ENCODE results near the gene ANKRD39. TPM values are rescaled to one million over a fixed set of nuclear protein-coding genes. Genes with fewer than 3 reads are reported as not detected.

ANKRD39 gene
- total and polyA plus RNA-seq, 9 of the 15 experiments (the other 6 are each of a cell fraction or from before 2014, with no cell fraction given), result 8.2 to 33.1 (median 23.8) TPM

DNA sequence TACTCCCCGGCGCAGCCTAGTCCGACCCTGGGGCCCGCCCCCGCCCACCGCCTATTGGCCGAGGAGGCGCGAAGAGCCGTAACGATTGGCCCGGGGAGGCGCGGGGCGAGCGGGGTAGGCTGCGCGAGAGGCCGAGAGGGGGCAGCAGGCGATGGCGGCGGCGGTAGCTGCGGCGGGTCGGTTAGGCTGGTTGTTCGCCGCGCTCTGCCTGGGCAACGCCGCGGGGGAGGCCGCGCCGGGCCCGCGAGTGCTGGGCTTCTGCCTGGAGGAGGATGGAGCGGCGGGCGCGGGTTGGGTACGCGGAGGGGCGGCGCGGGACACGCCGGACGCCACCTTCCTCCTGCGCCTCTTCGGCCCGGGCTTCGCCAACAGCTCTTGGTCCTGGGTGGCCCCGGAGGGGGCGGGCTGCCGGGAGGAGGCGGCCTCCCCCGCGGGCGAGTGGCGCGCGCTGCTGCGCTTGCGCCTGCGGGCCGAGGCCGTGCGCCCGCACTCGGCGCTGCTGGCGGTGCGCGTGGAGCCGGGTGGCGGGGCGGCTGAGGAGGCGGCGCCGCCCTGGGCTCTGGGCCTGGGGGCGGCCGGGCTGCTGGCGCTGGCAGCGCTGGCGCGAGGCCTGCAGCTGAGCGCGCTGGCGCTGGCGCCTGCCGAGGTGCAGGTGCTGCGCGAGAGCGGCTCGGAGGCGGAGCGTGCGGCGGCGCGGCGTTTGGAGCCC, 41.5 kb downstream of the ANKRD39 start, which contains the start of gene CNNM3:
Gene CNNM3, plus strand, starts transcription at position 142 of the 709 bp plus-strand sequence. Its CDS starts 10 bp downstream, at position 152.
- no TSS peak for BruUV-seq (replicated peaks)
- H3K79me2 ChIP-seq (ENCODE audit: control insufficient read depth, insufficient read depth, low read length), result peaks cover 44% of the 10 kb centered on the region
- H3K9me1 ChIP-seq (ENCODE audit: control insufficient read depth, insufficient read depth, low read length), result peaks cover 23% of the 10 kb centered on the region
- peak within 1 kb of the TSS; percentile 90 for H3K4me2 ChIP-seq (ENCODE audit: insufficient read depth, low read length)
- POLR2A ChIA-PET, result interaction anchor here (0.6 to 1.5 kb wide), 4 partner anchors 18 to 266 kb away, joined by 3 to 4 read pairs (median 3); no protein-coding TSS in a partner anchor
- peak within 1 kb of the TSS; percentile 64 to 89; a peak in 3 of 4 replicates for H3K9ac ChIP-seq (ENCODE audit: insufficient read depth in 1 of 2, low read depth in 2 of 2, low read length in 2 of 2)
- CTCF ChIA-PET (ENCODE audit: low intra/inter-chr PET ratio), result no interaction called here
- peaks cover 24% of the 10 kb centered on the region for H3K36me3 ChIP-seq (ENCODE audit: control insufficient read depth, insufficient read depth, low read length)
- ATAC-seq, result peak; percentile 97
- in situ Hi-C loops (cut with MboI), result no loop called here
- H3K27me3 ChIP-seq (ENCODE audit: control insufficient read depth in 2 of 2, insufficient read depth in 2 of 2, low read length in 2 of 2), result no peaks in the 10 kb centered on the region
- peak within 1 kb of the TSS; percentile 80 for H3K4me3 ChIP-seq
- H3K9me3 ChIP-seq (replicated peaks; ENCODE audit: control insufficient read depth, insufficient read depth, low read depth, low read length), result no peaks in the 10 kb centered on the region
- intact Hi-C loops (cut with micrococcal nuclease), result loop anchor here (5.0 kb wide), 1 partner anchor 54 kb away; the partner anchor contains the start of gene CNNM4
- FAIRE-seq, result peak; percentile 32
- WGBS (ENCODE audit: insufficient coverage, low coverage, missing lambda C conversion rate), result 0% methylated on average over 42 of the region's 103 CpGs
- DNase-seq (ENCODE audit: extremely low read depth in 1 of 4, low spot score in 3 of 4), result peak; percentile 96 to 99 (median 98)
- H3K4me1 ChIP-seq (replicated peaks in 1 of 2; ENCODE audit: control insufficient read depth in 2 of 2, insufficient read depth in 2 of 2, low read length in 2 of 2), result peaks cover 34 to 49% of the 10 kb centered on the region in 2 experiments
- H3K27ac ChIP-seq (ENCODE audit: extremely low read depth, low read depth, low read length), result peak within 1 kb of the TSS; percentile 81
- H2AFZ ChIP-seq (ENCODE audit: low read depth, low read length), result peak within 1 kb of the TSS; percentile 89
- peaks cover 40% of the 10 kb centered on the region for H4K20me1 ChIP-seq (replicated peaks; ENCODE audit: control insufficient read depth, insufficient read depth, low read length)
- TF ChIP-seq, protein P1, sequence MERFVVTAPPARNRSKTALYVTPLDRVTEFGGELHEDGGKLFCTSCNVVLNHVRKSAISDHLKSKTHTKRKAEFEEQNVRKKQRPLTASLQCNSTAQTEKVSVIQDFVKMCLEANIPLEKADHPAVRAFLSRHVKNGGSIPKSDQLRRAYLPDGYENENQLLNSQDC (CRISPR knock-in tag; IDR thresholded peaks at IDR 0.05), result peak; percentile 78
- TF ChIP-seq YY1 (IDR thresholded peaks at IDR 0.05; ENCODE audit: borderline replicate concordance in 1 of 3, control insufficient read depth in 1 of 3, extremely low read depth in 1 of 3, insufficient read depth in 3 of 3, insufficient read length in 1 of 3, insufficient replicate concordance in 2 of 3, low read depth in 1 of 3, low read length in 2 of 3) (peak; percentile 46 to 85 (median 83)), MTA3 (IDR thresholded peaks at IDR 0.05; ENCODE audit: borderline replicate concordance) (peak; percentile 75; the same call in 1 of the 2 replicates), ZC3H4 (CRISPR knock-in tag; IDR thresholded peaks at IDR 0.05; ENCODE audit: borderline replicate concordance) (no peak)
- TF ChIP-seq, protein P2, sequence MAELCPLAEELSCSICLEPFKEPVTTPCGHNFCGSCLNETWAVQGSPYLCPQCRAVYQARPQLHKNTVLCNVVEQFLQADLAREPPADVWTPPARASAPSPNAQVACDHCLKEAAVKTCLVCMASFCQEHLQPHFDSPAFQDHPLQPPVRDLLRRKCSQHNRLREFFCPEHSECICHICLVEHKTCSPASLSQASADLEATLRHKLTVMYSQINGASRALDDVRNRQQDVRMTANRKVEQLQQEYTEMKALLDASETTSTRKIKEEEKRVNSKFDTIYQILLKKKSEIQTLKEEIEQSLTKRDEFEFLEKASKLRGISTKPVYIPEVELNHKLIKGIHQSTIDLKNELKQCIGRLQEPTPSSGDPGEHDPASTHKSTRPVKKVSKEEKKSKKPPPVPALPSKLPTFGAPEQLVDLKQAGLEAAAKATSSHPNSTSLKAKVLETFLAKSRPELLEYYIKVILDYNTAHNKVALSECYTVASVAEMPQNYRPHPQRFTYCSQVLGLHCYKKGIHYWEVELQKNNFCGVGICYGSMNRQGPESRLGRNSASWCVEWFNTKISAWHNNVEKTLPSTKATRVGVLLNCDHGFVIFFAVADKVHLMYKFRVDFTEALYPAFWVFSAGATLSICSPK (IDR thresholded peaks at IDR 0.05; ENCODE audit: borderline replicate concordance), result no peak
- TF ChIP-seq, protein P3, sequence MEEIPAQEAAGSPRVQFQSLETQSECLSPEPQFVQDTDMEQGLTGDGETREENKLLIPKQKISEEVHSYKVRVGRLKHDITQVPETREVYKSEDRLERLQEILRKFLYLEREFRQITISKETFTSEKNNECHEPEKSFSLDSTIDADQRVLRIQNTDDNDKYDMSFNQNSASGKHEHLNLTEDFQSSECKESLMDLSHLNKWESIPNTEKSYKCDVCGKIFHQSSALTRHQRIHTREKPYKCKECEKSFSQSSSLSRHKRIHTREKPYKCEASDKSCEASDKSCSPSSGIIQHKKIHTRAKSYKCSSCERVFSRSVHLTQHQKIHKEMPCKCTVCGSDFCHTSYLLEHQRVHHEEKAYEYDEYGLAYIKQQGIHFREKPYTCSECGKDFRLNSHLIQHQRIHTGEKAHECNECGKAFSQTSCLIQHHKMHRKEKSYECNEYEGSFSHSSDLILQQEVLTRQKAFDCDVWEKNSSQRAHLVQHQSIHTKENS (CRISPR knock-in tag; IDR thresholded peaks at IDR 0.05), result no peak

Data from K562 (cell line).